SHP77 treated with DMSO at 0.1 percent for 48 hours (cell line): ENCODE results near the gene PLG.
"Not testable (repeated sequence)": the region's sequence is repeated elsewhere in the genome, so short reads cannot be mapped to it uniquely, and the experiment has no call there.

Experiments used
- DNase-seq: peaks from one replicate; lab custom pipeline; 2025; lab: John Stamatoyannopoulos, UW

The PLG gene

DNA sequence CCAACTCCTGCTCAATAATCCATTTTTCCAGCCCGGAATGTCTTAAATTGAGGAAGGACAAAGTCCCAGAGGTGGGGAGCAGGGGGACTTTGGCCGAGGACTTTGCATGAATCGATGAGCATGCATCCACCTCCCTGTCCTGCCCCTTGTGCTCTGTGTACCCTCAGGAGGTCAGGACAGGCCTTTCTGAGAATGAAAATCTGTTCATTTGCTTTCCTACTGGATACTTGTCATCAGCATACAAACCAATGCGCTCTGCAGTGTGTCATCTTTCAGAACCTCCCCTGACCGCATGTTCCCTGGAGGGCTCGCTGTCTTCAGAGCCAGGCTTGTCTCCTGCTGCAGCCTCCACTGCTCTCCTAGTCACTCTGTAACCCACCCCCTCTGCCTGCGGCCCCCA, 2.6 kb downstream of the PLG start:
- DNase-seq = not testable (repeated sequence)

DNA sequence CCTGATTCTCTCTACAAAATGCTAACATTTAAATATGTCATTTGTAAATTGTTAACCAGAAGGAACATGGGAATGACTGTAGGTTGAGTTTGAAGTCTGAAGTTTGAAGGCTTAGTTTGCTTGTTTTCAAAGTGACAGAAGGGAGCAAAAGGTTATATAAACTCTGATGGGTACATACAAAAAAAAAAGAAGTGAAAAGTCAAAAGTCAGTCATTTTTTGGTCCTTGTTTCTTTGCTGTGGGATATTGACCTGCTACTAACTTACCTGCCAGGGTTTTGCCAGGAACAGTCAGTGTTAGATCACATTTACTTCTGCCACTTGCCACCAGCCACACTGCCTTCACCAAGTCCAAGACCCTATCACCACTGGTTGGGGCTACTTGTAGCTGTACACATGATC, 6.9 kb downstream of the PLG start:
- DNase-seq = not testable (repeated sequence)

DNA sequence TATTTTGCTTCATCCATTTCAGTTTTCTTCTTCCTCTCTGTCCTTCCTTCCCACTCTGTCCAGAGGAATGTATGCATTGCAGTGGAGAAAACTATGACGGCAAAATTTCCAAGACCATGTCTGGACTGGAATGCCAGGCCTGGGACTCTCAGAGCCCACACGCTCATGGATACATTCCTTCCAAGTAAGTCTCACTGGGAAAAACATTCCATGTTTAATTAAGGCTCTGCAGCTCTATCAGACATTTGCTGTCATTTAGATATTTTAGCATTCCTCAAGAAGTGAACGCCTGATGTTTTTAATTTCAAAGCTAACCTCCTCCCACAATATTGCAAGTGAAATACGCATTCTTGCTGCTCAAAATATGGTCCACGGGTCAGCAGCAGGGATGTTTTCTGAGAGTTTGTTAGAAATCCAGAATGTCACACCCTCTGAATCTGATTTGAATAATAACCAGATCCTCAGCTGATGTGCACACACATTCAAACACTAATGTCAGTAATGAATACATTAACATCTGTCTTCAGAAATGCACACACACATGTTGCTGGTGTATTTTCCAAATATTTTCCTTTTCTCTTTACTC, 12.8 kb downstream of the PLG start:
- no peak for DNase-seq

DNA sequence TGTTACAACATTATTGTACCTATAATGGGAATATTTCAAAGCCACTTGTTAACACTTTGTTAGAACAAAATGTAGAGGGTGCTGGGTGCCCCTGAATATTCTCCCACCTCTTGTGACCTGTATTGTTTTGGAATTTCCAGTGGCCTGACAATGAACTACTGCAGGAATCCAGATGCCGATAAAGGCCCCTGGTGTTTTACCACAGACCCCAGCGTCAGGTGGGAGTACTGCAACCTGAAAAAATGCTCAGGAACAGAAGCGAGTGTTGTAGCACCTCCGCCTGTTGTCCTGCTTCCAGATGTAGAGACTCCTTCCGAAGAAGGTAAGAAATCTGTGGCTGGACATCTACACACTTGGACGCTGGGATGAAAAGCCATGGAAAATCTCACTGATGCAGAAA, 28.9 kb downstream of the PLG start:
- no peak for DNase-seq

DNA sequence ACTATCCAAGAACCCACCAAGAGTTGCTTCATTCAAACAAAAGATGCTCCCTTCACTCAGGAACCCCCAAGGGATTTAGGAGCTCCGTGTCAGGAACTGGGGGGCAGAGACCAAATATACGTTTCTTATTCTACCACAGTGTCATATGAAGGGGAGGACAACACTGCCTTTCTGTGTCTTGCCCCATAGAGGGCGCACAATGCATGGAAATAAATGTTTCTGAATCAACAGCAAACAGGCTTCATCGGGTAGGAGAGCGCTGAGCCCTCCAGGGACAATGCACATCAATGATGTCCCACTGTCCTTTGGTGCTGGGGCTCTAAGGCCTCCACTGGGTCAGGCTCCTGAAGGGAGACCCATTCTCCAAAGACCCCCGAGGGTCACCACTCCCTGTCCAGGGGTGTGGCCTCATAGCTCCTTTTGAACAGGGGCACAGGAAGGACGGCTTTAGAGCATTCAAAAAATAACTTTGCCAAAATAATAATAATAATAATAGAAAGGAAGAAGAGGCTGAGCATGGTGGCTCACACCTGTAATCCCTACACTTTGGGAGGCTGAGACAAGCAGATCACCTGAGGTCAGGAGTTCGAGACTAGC, 31.1 kb downstream of the PLG start:
- no peak for DNase-seq

DNA sequence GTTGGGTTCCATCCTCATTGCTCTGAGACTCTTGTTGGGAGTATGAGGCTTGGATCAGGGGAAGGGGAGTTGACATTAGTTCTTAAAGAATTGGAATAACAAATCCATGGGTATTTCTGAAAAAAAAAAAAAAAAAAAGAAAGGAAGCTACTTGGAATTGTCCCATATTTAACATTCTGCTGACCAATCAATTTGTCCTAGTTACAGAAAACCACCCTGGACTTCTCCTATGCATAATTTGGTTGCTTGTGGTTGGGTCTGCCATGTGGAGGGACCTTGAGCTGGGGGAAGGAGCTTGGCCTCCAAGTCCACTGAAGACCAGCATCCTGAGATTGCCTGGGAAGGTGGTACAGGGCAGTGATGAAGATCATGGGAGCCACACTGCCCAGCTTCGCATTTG, 32.6 kb downstream of the PLG start:
- no peak for DNase-seq

DNA sequence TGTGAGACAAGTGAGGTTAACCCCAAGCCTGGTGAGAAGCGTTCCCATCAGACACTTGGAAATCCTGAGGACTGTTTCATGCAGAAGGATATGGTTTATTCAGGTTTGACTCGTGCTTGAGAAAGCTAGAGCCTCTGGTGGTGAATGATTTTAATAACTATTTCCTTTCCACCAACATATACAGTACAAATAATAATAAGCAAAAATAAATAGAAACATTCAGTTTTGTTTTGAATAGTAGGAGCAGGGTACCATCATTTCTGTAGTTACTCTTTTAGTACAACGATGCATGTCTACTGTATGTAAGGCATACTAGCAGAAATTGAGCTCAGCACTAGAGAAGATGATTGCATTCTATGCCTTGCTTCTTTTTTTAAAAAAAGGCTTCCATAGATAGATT, 33.5 kb downstream of the PLG start:
- no peak for DNase-seq

DNA sequence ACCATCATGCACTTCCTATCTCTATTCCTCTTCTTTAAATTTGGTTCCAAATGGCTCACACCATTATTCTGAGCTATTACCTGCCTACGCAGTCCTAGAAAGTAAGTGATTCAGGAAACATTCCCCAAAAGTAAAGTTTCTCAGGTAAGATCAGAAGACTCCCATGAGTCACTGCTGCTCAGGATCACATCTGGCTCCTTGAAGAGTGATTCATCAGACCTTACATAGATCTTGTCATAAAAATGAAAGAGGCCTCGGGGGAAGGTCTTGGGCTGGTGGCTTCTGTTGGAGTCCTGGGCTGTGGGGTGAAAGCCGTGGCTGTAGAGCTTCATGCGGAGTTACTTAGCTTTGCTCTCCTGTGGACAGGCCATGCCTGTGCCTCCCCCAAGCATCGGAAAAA, 35.9 kb downstream of the PLG start:
- DNase-seq = no peak

DNA sequence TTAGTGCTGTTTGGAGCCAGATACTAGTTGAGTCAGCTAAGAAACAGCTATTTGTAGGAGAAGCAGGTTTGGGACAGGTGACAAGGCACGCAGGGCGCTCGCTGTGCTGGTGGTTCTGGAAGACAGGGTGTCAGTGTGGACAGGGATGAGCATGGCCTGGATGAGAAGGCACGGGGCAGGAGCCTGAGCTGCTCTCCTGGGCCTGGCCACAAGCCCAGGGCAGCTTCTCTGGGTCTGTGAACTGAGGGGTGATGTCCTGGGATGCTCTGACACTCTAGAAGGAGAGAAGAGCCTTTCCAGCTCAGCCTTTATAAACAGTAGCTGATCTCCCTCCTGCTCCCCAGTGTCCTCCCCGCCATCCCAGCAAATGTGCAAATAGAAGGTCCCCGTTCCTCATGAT, 37.9 kb downstream of the PLG start:
- no peak for DNase-seq

DNA sequence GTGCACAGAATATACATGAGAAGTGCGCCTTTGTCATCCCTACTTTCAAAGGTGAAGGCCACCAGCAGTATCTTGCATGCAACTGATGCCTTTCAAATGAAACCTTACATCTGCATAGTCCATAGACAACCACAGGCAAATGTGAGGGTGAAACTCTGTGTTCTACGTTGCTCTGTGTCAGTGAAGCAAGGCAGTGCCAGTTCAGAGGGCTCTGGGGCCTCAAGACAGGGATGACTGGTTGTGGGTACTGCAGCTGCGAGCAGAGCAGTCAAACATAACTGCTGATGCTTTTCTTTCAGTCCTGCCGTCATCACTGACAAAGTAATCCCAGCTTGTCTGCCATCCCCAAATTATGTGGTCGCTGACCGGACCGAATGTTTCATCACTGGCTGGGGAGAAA, 39.0 kb downstream of the PLG start:
- not testable (repeated sequence) for DNase-seq

DNA sequence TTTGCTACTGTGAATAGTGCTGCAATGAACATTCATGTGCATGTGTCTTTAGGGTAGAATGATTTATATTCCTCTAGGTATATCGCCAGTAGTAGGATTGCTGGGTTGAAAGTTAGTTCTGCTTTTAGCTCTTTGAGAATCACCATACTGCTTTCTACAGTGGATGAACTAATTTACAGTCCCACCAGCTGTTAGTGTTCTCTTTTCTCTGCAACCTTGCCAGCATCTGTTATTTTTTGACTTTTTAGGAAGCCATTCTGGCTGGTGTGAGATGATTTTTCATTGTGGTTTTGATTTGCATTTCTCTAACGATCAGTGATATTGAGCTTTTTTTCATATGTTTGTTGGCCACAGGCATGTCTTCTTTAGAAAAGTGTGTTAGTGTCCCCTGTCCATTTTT, 40.0 kb downstream of the PLG start:
- no peak for DNase-seq

DNA sequence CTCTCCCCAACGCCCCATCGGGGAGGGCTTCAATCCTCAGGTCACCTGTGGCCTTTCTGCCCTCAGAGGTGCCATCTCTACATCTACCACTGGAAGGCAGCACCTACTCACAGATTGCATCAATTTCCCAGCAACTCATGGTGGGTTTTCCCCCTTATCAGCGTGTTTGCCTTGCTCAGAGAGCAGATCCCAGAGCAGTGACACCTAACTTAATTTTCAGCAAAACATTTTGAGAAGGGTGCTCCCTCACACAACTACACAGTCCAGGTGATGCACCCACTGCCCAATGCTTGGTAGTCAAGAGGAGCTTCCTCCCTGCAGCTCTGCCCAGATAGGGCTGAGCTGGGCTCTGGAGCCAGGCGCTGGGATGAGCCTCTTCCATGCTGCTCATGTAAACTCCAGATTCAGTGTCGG, 48.2 kb downstream of the PLG start:
- DNase-seq = no peak

DNA sequence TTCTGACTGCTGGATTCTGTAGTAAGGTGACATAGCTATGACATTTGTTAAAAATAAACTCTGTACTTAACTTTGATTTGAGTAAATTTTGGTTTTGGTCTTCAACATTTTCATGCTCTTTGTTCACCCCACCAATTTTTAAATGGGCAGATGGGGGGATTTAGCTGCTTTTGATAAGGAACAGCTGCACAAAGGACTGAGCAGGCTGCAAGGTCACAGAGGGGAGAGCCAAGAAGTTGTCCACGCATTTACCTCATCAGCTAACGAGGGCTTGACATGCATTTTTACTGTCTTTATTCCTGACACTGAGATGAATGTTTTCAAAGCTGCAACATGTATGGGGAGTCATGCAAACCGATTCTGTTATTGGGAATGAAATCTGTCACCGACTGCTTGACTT, 51.2 kb downstream of the PLG start:
- not testable (repeated sequence) for DNase-seq

DNA sequence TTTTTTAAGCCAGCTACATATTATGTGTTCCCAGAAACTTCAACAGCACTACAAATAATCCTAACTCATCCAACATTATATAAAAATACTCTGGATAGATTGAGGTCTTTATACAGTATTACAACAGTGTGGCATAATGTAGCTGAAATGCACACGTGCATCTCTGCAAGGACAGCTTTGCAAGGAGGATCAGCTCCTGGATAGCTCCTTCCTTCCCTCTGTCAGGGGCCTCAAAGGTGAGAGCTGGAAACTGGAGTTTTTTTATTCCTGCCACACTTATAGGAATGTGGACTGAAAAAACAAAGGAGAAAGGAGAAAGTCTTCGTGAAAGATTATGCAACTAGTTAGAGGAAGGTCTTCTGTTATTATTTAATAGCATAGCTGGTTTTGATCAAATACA, 53.1 kb downstream of the PLG start:
- no peak for DNase-seq

DNA sequence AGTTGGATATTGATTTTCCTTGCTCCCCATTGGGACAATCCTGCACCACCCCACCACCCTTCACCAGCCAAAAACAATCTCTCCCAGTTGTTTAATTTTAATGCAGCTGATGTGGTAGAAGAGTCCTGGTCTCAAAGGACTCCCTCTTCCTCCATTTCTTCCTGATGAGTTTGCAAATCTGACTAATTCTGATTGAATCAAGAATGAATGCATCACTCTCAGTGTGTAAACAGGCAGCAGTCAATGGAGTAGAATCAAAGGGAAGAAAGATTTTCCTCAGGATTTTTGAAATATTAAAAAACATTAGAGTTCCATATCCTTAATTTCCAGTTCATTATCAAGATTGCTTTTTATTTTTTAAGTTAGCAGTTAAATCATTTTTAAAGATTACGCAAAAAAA, 54.0 kb downstream of the PLG start:
- no peak for DNase-seq

DNA sequence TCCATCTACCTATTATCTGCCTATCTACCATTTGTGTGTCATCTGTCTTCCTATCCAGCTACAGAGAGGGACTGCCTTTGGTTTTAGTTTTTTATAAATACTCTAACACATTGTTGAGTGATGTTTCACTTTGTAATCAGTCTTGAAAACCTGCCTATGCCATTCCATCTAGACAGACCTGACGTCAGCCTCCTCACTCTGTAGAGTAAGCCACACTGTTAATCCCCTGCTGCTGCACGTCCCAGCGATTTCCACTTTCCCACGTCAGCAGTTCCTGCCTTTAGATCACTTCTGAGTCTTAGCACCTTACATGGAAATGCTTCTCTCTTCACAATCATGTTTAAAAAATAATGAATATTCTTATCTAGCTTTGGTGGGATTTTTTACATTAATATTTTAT, 54.8 kb downstream of the PLG start:
- no peak for DNase-seq

DNA sequence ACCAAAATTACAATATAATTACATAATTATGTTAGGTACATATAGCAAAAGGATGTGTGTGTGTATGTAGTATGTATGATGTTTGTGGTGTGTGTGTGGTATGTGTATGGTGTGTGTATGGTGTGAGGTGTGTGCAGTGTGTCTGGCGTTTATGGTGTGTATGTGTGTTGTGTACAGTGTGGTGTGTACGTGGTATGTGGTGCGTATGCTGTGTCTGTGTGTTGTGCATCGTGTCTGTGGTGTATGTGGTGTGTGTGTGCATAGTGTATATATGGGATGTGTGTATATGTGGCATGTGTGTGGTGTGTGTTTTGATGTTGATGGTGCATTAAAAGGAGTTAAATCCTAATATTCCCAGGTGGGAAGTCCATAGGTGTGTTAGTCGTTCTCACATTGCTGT, 62.8 kb downstream of the PLG start:
- no peak for DNase-seq

DNA sequence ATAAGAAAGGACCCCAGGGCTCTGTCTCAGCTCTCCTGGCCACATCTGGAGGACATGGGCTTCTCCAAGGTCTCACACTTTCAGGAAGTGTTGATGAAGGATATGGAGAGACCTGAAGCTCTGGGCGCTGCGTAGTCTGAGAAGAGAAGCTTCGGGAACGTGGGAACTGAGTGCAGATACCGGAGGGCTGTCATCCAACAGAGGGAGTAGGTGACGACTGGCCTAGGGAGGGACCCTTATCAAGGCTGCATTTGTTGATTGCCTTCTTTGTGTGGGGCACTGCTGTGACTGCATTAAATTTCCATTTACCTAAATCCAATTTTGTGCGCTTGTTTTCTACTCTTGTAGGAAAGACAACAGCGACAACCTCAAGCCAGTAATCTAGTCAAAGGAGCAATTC, 63.4 kb downstream of the PLG start:
- DNase-seq = no peak

DNA sequence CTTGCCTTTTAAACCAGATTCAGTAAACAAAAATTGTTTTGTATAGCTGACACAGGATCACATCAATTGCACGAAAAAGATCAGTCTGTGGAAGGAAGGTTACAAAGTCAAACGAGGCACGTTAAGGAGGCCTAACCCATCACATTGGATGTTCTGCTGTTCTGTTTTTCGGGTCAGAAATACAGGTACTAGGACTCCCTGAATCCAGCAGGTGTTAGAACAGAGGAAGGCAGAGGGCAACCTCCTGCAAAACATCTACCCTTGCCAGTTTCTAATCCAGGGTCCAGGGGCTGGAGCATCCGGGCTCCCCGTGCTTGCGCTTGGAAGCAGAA, 64.6 kb downstream of the PLG start:
- no peak for DNase-seq

DNA sequence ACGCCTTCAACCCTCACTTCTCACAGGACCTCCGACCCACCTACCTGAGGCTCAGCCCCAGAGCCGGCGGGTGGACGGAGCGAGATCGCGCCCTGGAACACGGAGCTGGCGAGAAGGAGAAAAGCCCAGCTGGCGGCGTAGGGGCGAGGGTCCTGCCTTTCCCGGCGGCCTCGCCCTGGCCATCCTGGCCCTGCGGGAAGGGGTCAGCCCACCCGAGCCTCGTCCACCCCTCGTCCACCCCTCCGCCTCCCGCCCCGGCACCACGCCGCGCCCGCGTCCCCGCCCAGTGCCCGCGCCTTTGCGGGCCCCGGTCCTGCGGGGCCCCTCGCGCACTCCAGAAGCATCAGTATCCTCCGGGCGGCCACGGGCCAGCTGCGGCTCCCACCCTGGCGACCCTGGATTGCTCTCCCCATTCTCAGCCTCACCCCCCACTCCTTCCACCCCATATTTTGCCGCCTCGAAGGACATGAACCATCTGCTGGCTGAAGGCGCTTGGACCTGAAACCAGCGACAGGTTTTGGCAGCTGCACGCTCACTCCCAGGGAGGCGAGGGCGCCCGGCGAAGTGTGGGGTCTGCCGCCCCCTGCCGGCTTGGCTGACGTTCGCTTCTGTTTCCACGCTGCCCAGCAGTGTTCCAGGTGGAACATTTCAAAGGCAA, 65.1 kb downstream of the PLG start:
- no peak for DNase-seq

DNA sequence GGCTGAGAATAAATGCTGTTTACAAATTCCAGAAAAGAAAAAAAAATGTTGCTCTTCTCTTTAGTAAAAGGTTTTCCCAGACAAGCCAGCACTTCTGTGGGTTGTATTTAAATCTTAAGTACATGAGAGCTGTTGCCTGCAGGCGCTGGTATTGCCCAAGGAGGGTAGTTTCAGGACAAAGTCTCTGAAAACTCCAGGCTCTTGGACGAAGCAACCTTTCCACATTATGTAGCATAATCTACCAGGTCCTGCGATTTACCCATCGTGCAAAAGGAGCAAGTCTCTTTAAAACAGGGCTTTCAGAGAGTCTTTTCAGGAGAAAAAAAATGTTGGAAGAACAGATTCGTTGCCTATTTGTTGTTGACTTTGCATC, 65.6 kb downstream of the PLG start:
- no peak for DNase-seq

DNA sequence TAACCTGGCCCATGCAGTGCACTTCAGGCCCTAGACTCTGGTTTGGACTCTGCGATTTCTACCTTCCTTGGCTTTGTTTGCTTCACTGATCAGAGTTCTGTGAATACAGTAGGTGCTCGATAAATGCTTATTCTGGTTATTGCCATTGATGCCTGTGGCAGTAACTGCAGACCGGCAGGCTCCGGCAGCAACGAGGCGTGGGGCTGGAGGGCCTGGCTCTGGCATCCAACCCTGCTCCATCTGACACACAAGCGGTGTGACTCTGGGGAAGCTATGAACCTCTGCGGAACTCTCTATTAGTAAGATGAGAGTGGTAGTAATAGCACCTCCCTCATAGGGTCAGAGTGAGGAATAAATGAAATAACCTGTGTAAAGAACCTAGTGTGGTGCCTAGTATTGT, 66.1 kb downstream of the PLG start:
- DNase-seq = no peak

DNA sequence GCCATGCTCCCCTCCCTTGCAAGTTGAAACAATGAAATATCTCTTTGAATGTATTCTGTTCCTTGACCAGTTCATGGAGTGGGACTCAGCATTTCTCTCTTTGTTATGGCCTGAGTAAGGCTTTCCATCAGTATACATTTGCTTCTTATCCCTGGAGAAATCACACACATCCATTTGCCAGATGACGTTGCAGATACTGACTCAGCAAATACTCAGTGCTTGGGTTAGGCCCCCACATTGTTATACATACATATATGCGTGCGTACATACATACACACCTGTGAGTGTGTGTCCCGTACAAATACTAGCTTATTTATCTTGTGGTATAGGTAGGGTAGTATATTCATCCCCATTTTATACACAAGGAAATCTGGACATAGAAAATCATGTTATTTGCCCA, 72.4 kb downstream of the PLG start:
- DNase-seq = no peak
